Glomerular visceral epithelial cell (primary cell): ENCODE data around the gene CRB3.
"Not testable (repeated sequence)": the region's sequence is repeated elsewhere in the genome, so short reads cannot be mapped to it uniquely, and the experiment has no call there.

Experiments used
- DNase-seq: peaks from one replicate; pipeline ENCODE4 v3.0.0-alpha.2; 2016; ENCODE audit errors: extremely low spot score

Gene CRB3, protein sequence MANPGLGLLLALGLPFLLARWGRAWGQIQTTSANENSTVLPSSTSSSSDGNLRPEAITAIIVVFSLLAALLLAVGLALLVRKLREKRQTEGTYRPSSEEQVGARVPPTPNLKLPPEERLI

GRCh38 chr19:6464070-6464873, at the start of gene CRB3:
Gene CRB3, plus strand, starts transcription at chr19:6464271. Its CDS starts 431 bp downstream, at chr19:6464702.
- peak; percentile 65 for DNase-seq

GRCh38 chr19:6414793-6415590, 49.1 kb upstream of the CRB3 start:
- DNase-seq: no peak

DNA sequence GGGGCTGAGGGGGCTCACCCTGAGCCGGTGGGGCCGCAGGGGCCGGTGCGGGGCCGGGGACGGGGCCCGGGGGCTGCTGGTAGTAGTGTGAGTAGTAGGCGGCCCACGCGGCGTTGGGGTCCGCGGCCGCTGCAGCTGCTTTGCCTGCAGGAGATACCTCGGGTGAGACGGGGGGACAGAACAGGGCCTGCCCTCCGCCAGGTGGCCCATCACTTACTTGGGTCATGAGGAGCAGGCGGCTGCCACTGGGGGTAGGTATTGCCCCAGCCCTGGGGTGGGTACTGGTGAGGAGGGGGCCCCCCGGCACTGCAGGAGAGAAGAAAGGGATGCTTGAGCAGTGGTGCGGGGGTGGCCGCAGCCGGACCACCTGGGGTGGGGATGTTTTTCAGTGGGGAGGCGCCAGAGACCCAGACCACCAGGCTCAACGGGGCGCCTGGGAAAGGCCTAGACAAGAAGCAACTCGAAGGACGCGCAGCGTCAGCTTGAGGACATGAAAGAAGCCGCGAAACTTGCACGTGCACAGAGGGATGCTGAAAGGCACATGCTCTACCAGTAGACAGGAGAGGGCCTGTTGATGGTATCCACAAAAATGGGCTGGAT, 48.4 kb upstream of the CRB3 start:
- DNase-seq: no peak

DNA sequence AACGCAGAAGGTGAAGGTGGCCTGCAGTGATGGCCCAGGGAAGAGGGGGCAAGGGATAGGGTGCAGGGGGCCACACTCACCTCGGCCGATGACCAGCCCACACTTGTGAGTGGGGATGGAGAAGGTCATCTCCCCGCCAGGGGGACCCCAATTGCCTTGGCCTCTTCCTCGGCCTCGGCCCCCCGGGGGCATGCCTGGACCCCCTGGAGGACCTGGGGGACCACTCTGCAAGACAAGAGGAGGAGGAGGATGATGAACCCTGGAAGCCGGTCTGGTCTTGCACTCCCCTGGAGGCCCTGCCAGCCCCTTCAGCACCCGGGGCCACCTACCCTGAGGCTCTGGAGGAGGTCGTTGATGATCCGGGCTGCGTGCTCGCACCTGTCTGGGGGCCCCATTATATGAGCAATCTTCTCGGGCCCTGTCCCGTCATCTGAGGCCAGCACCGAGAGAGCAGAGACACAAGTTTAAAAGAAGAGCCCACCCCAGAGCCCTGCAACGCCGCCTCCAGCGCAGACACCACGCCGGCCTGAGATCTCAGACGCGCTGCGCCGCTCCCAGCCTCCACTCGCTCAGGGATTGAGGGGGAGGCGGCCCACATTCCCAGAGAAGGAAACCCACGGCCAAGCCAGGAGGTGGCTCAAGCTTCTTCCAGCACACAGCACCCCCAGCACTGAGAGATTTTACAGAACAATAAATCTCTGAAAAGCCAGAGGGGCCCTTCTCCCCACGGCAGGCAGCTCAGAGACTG, 47.2 kb upstream of the CRB3 start:
- no peak for DNase-seq

GRCh38 chr19:6417713-6418561, 46.1 kb upstream of the CRB3 start:
- peak; percentile 21 for DNase-seq

DNA sequence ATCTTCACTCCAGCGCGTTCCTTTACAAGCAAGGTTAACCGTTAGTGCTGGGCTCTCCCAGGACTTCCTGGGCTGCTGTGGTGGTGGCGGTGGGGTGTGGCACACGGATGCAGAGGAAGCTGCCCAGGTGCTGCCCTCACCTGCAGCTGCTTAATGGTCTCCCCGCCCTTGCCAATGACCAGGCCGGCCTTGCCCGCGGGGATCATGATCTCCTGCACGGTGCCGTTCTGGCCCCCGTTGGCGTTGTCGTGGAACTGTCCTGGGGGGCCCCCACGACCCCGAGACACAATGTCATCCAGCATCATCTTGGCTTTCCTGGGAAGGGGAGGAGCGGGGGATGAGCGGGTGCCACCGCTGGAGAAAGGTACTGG, 45.5 kb upstream of the CRB3 start:
- DNase-seq: no peak

DNA sequence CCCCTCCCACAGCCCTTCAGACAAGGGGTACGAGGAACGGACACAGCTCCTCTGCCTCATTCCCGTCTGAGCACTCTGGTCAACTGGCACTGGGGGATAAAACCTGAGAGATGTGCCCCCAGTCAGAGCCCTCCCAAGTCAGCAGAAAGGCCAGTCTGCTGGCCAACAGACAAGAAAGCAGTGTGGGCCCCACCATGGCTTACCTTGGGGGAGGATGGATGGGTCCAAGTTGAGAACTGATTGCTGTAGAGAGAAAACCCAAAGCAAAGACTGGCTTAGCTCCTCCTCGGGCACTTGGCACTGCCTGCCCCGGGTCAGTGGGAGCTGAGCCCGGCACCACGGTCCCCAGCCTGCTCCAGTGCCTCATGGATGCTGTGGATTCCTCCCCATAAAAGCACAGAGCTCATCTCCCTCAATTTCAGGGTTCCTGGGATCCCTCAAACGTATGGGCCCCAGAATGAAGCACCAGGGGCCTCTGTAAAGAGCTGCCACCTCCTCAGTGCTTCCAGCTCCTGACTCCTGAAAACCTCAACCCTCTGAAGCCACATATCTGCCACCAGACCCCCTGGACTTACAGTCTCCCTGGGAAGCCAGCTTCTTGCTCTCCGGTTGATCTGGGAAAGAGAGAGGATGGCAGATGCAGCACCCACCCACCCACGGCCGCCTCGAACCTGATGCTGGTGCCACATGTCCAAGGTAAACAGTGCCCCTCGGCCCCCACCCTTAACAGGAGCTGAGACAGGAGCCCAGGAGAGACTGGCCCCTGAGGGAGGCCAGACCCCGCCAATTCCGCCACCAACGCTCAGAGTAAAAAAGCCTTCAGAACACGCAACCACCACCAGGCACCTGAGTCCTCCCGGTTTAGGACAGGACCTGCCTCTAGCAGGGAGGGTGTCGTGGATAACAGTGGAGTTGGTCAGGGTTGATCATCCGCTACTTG, 42.7 kb upstream of the CRB3 start:
- DNase-seq: no peak

DNA sequence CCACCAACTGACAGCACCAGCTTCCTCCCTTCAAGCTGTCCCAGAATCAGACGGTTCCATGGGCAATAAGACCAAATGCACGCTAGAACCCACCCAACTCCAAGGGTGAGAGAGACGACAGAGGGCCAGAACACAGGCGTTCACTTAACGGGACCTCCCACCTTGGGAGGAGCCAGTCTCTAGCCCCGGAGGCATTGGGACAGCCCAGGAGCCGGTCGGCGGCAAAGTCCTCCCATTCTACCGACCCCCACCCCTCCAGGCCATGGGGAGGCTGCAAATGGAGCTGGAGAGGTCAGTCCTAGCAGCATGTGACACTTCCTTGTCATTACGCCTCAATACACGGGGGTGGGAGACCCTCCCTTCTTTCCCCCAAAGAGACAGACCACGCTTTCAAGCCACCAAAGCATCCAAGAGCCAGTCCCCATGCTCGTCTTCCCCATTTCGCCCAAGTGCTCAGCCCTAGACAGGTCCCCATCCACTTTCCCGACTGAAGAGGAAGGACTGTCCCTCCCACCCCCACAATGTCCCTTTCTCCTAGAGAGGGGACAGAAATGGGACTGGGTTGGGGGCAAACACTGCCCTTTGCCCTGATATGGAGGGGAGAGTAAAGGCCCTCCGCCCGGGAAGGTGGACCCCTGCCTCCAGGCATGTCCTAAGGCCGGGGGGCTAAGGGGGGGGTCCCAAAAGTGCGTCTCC, 40.4 kb upstream of the CRB3 start:
- peak; percentile 56 for DNase-seq

- DNase-seq: peak; percentile 22
These were observed 39.7 kb upstream of the CRB3 start, which contains the start of gene KHSRP for GRCh38 chr19:6424195-6424938. Gene KHSRP, minus strand, starts transcription at chr19:6424811. Its CDS starts 110 bp downstream, at chr19:6424701.

GRCh38 chr19:6424939-6425731, 38.9 kb upstream of the CRB3 start:
- peak; percentile 100 for DNase-seq

- no peak for DNase-seq
These were observed 38.1 kb upstream of the CRB3 start for GRCh38 chr19:6425732-6426620.

GRCh38 chr19:6427131-6427530, 36.9 kb upstream of the CRB3 start:
- DNase-seq: no peak

GRCh38 chr19:6428692-6429418, 35.2 kb upstream of the CRB3 start:
- DNase-seq: not testable (repeated sequence)

DNA sequence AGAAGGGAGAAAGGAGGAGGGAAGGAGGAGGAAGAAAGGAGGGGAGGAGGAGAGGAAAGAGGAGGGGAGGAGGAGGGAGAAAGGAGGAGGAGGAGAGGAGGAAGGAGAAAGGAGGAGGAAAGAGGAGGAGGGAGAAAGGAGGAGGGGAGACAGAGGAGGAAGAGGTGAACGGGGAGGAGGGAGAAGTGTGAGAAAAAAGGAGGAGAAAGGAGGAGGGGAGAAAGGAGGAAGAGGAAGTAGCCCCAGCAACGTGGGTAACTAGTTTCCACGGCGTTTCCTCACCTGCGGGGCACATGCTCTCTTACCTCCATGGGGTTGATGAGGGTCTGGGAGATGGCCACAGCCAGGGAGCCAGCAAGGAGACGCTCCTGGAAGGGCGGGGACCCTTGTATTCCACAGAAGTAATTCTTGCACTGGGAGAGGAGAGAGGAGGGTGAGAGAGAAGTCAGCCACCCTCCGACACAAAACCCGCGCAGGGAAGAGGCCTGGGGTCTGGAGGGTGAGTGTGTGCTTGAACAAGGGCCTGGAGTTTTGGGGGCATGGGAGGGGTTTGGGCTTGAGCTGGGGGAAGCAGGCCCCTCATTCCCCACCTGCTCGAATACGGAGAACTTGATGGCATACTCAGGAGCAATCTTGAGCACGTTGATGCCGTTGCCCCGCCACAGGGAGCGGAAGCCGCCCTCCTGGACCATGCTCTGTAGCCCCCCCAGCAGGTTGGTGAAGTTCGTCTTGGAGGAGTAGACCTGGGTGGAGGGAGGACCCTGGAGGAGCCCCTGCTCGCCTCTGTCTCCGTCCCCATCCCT, 34.5 kb upstream of the CRB3 start:
- no peak for DNase-seq

DNA sequence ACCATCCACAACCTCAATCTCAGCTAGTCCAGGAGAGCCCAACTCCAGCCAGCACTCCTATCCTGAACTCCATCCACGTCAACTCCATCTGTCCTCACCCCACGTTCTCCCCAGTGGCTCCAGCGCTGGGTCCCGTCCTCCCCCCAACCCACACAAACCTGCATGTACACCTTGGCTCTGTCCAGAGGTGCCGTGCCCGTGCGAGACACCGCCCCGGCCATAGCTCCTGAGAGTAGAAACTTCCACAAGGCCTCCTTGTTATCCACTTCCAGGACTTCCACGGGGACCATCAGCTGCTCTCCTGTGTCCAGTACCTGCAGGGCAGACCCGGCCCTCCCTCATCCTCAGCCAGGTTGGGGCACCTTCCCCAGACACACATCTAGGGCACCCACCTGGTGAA, 32.2 kb upstream of the CRB3 start:
- DNase-seq: no peak
